Fibroblast of skin of abdomen (primary cell): ENCODE measurements around the gene COIL.

Source experiments
- DNase-seq: peaks from one replicate; pipeline ENCODE4 v3.0.0-alpha.2; 2013

COIL gene

DNA sequence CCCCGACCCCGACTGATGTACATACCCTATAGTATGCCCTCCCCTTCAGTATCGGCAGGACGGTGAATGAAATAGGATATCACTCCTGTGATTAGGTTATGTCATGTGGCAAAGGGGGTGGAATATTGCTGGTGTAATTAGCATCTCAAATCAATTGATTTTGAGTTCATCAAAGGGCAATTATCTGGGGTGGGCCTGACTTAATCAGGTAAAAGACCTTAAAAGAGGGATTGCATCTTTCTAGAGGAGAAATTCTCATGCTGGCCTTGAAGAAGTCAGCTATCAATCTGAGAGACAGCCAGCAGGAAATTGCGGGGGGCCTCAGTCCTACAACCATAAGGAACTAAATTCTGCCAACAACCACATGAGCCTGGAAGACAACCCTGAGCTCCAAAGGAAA lies 57.3 kb downstream of the COIL start:
- DNase-seq: no peak

DNA sequence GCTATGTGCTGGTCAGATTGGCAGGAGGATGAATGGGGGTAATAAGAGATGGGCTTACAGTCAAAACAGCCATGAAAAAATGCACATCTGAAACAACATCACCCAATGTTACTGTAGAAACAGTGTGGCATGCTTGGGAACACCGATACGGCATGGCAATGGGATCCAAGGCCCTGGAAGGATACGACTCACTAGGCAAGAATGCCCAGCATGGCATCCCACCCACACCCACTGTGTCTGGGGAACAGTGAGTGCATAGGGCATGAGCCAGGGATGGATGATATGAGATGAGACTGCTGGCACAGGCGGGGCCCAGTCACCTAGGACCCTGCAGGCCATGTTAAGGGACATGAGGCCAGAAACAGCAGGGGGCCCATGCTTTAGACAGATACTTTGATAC lies 58.5 kb downstream of the COIL start:
- DNase-seq: peak; percentile 22

DNA sequence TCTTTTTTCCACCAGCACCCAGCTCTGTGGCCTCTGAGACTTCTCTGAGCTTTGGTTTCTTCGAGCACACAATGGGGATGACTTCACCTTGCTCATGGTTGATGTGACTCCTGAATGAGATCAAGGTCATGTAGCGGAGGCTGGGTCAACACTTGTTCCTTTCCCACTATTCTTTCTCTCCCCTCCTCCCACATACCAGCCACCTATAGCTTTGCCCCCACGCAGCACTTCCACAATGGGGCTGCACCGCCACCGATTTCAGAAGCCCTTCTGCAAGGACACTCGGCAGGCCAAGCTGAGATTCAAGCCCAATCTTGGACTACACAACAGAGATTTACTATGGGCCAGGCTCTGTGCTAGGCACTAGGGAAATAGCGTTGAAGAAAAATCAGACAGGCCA lies 61.4 kb downstream of the COIL start:
- DNase-seq: no peak

DNA sequence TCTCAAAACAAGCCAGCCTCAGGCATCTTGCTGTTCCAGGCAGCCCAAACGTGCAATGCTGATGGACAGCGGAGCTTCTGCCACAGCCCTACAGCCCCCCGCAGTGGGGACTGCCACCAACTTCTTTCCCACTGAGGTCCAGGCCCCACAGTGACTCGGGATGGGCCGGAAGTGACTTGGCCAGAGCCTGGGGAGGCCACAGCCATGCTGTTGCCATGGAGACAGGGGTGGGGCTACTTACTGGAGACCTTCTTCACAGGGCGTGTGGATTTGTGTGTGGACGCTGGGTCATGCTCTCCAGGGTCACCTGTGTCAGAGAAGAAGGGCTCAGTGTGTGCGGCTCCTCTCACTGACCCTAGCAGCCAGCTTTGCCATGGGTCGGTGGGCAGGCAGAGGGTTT lies 62.0 kb downstream of the COIL start:
- no peak for DNase-seq

DNA sequence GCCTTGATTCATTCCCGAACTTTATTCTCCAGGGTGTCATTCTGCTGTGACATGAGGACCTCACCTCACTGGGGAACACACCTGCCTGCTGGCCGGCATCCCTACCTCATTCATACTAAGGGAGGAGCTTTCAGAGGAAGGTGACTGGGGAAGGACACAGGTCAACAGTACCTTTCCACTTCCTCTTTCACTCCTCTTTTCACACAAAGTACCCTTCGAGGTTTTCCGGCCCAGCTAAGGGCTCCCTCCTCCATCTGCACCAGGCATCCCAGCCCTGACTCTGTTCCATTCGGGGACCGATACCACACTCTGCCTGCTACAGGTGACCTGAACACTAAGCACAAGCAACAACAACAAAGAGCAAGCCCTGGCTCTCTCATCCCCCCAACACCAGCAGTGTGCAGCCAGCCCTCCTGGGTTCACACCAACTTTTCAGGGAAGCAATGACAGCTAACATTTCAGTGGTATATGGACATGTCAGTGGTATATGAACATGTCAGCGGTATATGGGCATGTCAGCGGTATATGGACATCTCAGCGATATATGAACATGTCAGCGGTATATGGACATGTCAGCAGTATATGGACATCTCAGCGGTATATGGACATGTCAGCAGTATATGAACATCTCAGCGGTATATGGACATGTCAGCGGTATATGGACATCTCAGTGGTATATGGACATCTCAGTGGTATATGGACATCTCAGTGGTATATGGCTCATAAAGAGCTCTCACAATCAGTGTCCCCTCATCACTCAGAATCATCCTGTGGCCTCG lies 63.0 kb downstream of the COIL start:
- no peak for DNase-seq

DNA sequence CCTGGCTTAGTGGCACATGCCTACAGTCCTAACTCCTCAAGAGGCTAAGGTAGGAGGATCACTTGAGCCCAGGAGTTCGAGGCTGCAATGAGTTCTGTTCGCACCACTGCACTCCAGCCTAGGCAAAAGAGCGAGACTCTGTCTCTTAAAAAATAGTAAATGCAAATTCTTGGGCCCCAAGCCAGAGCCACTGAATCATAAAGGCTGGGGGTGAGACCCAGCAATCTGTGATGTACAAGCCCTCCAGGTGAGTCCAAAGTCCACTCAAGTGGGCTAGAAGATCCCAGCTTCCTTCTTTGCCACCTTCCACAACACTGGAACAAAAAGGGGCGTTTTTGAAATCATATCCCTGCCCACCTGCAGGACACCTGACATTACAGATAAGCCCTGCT lies 63.9 kb downstream of the COIL start:
- no peak for DNase-seq

DNA sequence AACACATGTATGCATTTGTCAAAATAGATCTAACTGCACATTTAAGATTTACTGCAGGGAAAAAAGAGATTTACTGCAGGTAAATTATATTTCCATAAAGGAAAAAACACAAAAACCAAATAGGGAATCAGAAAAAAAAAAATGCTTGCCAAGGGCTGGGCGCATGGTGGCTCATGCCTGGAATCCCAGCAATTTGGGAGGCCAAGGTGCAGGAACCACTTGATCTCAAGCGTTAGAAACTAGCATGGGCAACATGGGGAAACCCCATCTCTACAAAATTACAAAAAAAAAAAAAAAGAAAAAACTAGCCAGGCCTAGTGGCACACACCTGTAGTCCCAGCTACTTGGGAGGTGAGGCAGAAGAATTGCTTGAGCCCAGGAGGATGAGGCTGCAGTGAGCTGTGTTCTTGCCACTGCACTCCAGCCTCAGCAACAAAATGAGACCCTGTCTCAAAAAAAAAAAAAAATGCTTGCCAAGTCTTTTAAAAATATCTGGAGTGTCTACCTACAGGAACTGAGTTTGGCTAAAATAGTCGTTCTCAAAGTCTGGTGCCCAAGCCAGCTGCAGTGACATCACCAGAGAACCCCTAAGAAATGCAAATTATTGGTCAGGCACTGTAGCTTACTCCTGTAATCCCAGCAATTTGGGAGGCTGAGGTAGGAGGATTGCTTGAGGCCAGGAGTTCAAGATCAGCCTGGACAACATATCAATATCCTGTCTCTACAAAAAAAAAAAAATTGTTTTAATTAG lies 64.5 kb downstream of the COIL start:
- no peak for DNase-seq

DNA sequence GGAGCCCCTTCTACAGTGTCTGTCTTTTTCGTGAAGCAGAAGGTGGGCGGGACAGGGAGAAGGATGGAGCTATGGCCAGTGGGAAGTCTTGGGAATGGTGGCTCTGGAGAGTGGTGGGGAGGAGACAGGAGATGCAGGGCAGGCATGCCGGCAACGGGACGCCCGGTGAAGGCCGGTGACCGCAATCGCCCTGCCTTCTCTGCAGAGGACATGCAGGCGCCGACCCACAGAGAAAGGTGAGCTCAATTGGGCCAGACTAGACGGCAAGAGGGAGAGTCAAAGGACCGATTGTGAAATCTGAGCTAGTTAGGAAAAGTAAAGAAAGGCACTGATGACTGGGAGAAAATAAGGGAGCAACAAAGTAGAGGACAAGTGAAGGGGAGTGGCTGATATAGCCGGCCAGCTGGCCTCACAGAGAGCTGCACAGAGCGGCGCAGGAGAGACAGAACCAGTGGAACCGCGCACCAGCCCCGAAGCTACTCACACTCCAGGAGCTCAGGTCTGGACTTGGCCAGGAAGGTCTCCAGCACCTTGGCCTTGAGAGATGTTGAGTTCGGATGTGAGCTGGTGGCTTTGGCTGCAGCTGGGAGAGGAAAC lies 65.9 kb downstream of the COIL start:
- DNase-seq: no peak

DNA sequence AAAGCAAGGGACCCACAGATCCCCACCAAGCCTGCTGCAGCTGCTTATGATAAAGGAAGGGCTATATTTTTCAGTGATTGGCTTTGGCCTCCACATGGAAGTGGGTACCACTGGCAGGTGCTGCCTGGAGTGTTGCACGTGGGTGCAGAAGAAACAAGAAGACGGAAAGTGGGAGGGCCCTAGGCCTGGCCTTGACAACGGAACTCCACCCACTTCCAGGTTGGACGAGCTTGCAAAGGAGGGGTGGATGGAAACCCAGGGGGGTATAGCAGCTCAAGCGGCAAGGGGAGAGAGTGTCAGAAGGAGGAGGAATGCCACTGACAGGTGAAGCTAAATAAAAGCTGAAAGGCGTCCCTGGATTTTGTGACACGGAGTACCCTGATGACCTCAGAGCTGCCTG lies 67.3 kb downstream of the COIL start:
- DNase-seq: no peak

DNA sequence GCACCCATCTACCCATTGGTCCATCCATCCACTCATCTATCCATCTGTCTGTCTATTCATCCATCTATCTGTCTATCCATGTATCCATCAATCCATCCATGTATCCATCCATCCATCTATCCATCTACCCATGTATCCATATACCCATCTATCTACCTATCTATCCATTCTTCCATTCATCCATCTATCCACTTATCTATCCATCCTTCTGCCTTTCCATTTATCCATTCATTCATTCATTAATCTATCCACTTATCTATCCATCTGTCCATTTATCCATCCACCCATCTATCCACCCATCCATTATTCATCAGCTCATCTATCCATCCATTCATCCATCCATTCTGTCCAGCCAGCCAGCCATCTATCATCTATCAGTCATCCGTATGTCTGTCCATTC lies 68.5 kb downstream of the COIL start:
- DNase-seq: no peak

DNA sequence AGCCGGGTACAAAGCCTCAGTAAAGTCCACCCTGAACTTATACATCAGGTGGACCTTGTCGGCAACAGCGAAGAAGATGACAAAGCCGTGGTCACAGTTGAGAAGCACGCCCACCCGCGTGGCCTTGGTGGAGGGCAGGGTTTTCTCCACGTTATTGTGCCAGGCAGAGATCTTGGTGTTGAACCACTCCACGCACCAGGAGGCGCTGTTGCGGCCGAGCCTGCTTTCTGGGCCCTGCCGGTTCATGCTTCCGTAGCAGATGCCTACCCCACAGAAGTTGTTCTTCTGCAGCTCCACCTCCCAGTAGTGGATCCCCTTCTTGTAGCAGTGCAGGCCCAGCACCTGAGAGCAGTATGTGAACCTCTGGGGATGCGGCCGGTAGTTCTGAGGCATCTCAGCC lies 69.1 kb downstream of the COIL start:
- DNase-seq: no peak

DNA sequence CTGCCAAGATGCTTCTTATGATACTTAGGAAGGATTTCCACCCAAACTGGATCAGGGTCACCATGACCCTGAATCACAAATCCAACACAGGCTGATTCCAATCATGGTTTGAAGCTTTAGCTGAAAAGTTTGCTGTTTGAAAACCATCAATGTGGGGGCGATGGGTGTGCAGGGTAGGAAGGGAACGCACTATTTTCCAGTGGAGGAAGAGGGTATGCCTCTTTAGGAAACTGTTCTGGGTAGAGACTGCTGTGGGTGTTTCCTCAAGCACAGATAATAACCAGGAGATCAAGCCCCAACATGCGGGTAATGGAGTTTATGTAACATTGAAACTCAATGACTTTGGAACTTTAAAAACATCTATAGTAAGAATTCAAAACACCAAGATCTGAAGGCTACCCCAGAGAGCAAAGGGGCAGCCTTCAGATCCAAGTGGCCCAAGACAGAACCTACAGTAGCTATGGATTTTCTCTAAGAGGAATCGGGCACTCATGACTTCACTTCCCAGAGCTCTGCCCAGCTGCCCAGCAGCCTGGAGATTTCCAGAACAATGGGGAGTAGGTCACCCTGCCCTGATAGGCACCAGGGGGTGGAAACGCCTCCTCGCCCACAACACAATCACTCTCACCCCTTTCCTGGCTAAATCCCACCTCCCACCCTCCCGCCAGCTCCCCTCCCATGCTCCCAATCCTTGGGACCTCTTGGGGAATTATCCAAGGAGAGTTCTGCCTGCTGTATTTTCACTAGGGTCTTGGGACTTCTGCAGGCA lies 69.8 kb downstream of the COIL start:
- DNase-seq: no peak

DNA sequence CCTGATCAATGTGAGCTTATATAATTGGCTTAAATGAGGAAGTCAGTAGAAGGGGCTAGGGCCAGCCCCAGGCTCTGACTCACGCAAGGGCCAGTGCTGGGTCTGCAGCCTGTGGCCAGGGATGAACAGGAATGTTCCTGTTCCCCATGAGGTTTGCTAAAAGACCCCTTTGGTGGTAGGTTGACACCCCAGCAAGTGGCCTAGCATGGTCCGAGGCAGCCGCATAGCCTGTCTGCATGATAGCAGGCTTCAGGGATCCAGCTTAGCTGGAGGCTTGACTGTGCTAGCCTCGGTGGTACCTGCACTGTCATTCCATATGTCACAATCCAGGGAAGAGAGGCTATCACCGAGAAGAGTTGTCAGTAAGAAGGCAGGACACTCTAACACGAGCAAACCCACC lies 70.5 kb downstream of the COIL start:
- no peak for DNase-seq
